ENCODE results near the gene TIMM21. TPM values are rescaled to one million over a fixed set of nuclear protein-coding genes. Genes with fewer than 3 reads are reported as not detected.

TIMM21 gene
- total RNA-seq, 2 donors from 2014 or later: 3.9 to 23.1 TPM

DNA sequence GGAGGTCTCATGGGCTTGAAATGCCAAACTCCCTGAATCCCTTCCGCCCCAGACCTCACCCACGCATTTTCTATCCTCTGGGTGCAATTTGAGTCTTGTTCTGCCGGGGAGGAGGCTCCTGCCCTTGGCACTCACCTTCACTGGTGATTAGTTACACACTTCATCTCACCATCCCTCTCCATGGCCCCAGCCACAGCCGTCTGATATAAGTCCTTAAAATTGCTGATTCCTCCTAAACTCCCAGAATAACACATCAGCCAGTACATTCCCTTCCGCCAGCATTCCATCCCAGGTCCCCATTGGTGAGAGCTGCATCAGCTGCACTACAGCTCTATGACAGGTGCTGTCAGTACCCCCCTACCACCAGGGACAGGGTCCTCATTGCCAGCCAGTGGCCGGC lies 3.9 kb downstream of the TIMM21 start:
- no peaks in the 10 kb centered on the region for H3K9me3 ChIP-seq
- H3K36me3 ChIP-seq (replicated peaks in 1 of 2; ENCODE audit: insufficient read depth in 1 of 2, low read depth in 2 of 2): peaks cover 0 to 12% of the 10 kb centered on the region in 2 donors
- 73 to 85% methylated on average over 5 to 6 of the region's 6 CpGs for WGBS, 2 donors
- no peak for ATAC-seq
- intact Hi-C loops (cut with DNase I): no loop called here
- TF ChIP-seq POLR2A (IDR thresholded peaks at IDR 0.05): no peak
- TF ChIP-seq, protein P1, sequence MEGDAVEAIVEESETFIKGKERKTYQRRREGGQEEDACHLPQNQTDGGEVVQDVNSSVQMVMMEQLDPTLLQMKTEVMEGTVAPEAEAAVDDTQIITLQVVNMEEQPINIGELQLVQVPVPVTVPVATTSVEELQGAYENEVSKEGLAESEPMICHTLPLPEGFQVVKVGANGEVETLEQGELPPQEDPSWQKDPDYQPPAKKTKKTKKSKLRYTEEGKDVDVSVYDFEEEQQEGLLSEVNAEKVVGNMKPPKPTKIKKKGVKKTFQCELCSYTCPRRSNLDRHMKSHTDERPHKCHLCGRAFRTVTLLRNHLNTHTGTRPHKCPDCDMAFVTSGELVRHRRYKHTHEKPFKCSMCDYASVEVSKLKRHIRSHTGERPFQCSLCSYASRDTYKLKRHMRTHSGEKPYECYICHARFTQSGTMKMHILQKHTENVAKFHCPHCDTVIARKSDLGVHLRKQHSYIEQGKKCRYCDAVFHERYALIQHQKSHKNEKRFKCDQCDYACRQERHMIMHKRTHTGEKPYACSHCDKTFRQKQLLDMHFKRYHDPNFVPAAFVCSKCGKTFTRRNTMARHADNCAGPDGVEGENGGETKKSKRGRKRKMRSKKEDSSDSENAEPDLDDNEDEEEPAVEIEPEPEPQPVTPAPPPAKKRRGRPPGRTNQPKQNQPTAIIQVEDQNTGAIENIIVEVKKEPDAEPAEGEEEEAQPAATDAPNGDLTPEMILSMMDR (IDR thresholded peaks at IDR 0.05): no peak
- no peak overlapping the region for H3K27ac ChIP-seq
- no peak overlapping the region for H3K4me3 ChIP-seq
- H3K4me1 ChIP-seq: peaks cover 23% of the 10 kb centered on the region
- no peaks in the 10 kb centered on the region for H3K27me3 ChIP-seq
- no peak for DNase-seq

DNA sequence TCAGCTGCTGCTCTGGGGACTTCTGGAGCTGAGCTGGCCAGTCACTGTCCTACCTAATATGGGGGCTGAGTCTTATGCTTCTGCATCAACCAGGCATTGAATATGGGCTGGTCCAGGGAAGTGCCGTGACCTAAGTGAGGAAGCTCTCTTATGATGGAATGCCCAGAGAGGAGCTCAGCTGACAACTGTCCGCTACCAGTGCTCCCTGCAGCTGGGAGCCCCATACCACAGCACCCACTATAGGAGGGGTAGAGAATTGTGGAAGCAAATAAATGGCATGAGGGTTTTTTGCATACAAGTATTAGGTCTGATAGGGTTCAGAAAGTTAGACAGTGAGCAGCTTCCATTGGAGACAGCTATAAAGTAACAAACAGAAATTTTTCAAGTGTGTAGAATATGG lies 4.5 kb downstream of the TIMM21 start:
- Histone ChIP-seq H3K27me3 (no peaks in the 10 kb centered on the region), H3K4me3 (no peak overlapping the region), H3K9me3 (no peaks in the 10 kb centered on the region), H3K27ac (no peak overlapping the region), H3K4me1 (peaks cover 22% of the 10 kb centered on the region), H3K36me3 (replicated peaks in 1 of 2; ENCODE audit: insufficient read depth in 1 of 2, low read depth in 2 of 2) (peaks cover 0 to 15% of the 10 kb centered on the region in 2 donors)
- ATAC-seq: no peak
- DNase-seq: no peak
- TF ChIP-seq, protein P1 (IDR thresholded peaks at IDR 0.05): no peak
- no peak for TF ChIP-seq POLR2A (IDR thresholded peaks at IDR 0.05)
- 93 to 94% methylated on average over 2 of the region's 2 CpGs for WGBS, 2 donors
- intact Hi-C loops (cut with DNase I): no loop called here

- ATAC-seq: no peak
- no peak for TF ChIP-seq POLR2A (IDR thresholded peaks at IDR 0.05)
- TF ChIP-seq, protein P1 (IDR thresholded peaks at IDR 0.05): no peak
- no peak for DNase-seq
- intact Hi-C loops (cut with DNase I): no loop called here
- Histone ChIP-seq H3K9me3 (no peaks in the 10 kb centered on the region), H3K27me3 (no peaks in the 10 kb centered on the region), H3K27ac (no peak overlapping the region), H3K36me3 (replicated peaks in 1 of 2; ENCODE audit: insufficient read depth in 1 of 2, low read depth in 2 of 2) (peaks cover 0 to 18% of the 10 kb centered on the region in 2 donors), H3K4me1 (peaks cover 22% of the 10 kb centered on the region), H3K4me3 (no peak overlapping the region)
- 84% methylated on average over 4 of the region's 4 CpGs for WGBS, 2 donors
These were observed 5.1 kb downstream of the TIMM21 start for GRCh38 chr18:74153377-74153776.

DNA sequence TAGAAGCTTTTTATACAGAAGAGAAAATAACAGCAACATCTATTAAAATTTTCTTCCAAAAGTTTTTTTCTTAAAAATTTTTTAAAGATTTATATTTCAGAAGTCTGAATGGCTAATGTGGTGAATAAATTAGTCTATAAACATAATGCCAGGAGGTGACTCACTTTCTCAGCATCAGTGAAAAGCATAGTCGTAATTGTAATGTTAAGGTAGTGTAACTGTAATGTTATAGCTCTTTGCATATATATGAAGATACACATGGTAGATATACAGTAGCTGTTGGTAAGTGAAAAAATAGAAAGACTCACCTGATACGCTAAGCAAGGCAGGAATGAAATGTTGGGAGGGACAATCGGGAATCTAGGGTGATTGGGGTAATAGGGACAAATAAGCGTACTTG lies 5.5 kb downstream of the TIMM21 start:
- 92 to 95% methylated on average over 4 of the region's 4 CpGs for WGBS, 2 donors
- DNase-seq: no peak
- H3K27ac ChIP-seq: no peak overlapping the region
- peaks cover 0 to 21% of the 10 kb centered on the region in 2 donors for H3K36me3 ChIP-seq (replicated peaks in 1 of 2; ENCODE audit: insufficient read depth in 1 of 2, low read depth in 2 of 2)
- TF ChIP-seq, protein P1 (IDR thresholded peaks at IDR 0.05): no peak
- peaks cover 21% of the 10 kb centered on the region for H3K4me1 ChIP-seq
- no peaks in the 10 kb centered on the region for H3K27me3 ChIP-seq
- ATAC-seq: no peak
- intact Hi-C loops (cut with DNase I): no loop called here
- H3K9me3 ChIP-seq: no peaks in the 10 kb centered on the region
- no peak overlapping the region for H3K4me3 ChIP-seq

- TF ChIP-seq, protein P1 (IDR thresholded peaks at IDR 0.05): no peak
- TF ChIP-seq POLR2A (IDR thresholded peaks at IDR 0.05): no peak
- no peak overlapping the region for H3K4me3 ChIP-seq
- peaks cover 12% of the 10 kb centered on the region for H3K4me1 ChIP-seq
- H3K27me3 ChIP-seq: no peaks in the 10 kb centered on the region
- 87 to 90% methylated on average over 4 of the region's 4 CpGs for WGBS, 2 donors
- intact Hi-C loops (cut with DNase I): no loop called here
- no peak overlapping the region for H3K27ac ChIP-seq
- H3K9me3 ChIP-seq: no peaks in the 10 kb centered on the region
- no peak for DNase-seq
- ATAC-seq: no peak
- peaks cover 0 to 21% of the 10 kb centered on the region in 2 donors for H3K36me3 ChIP-seq (replicated peaks in 1 of 2; ENCODE audit: insufficient read depth in 1 of 2, low read depth in 2 of 2)
These were observed 6.4 kb downstream of the TIMM21 start for GRCh38 chr18:74154716-74155115.

Data from body of pancreas (tissue), 4 donors.